HG02678 (cell line): ENCODE data around the gene AGBL5.
"Not testable (repeated sequence)": the region's sequence is repeated elsewhere in the genome, so short reads cannot be mapped to it uniquely, and the experiment has no call there.

Experiments
- ATAC-seq: cut with Tn5 transposase; IDR thresholded peaks from one replicate; pipeline ENCODE4 v1.9.1; 2021; ENCODE audit warnings: mild to moderate bottlenecking, moderate library complexity; ENCODE audit not compliant: unreplicated experiment

The AGBL5 gene

GRCh38 chr2:27051902-27052645, 606 bp downstream of the AGBL5 start:
- ATAC-seq: no peak

GRCh38 chr2:27053321-27053720, 1.9 kb downstream of the AGBL5 start:
- ATAC-seq: no peak

- no peak for ATAC-seq
These were observed 2.3 kb downstream of the AGBL5 start for GRCh38 chr2:27053776-27054175.

GRCh38 chr2:27054721-27055120, 3.3 kb downstream of the AGBL5 start:
- no peak for ATAC-seq

- no peak for ATAC-seq
These were observed 5.7 kb downstream of the AGBL5 start for GRCh38 chr2:27057184-27057583.

- ATAC-seq: no peak
These were observed 6.7 kb downstream of the AGBL5 start for GRCh38 chr2:27058210-27058609.

- no peak for ATAC-seq
These were observed 7.8 kb downstream of the AGBL5 start for GRCh38 chr2:27059141-27059820.

- ATAC-seq: no peak
These were observed 8.9 kb downstream of the AGBL5 start for GRCh38 chr2:27060323-27060722.

- no peak for ATAC-seq
These were observed 13.7 kb downstream of the AGBL5 start for GRCh38 chr2:27065128-27065527.

- no peak for ATAC-seq
These were observed 15.9 kb downstream of the AGBL5 start for GRCh38 chr2:27067385-27067784.

GRCh38 chr2:27069436-27069835, 18.0 kb downstream of the AGBL5 start:
- no peak for ATAC-seq

GRCh38 chr2:27069961-27070618, 18.6 kb downstream of the AGBL5 start:
- ATAC-seq: no peak

GRCh38 chr2:27070653-27071276, 19.3 kb downstream of the AGBL5 start:
- no peak for ATAC-seq

GRCh38 chr2:27071277-27071989, 20.0 kb downstream of the AGBL5 start, which contains the start of gene OST4:
TSS of gene OST4 (minus strand) at chr2:27071654.
- ATAC-seq: peak; percentile 90

GRCh38 chr2:27071990-27072830, 20.7 kb downstream of the AGBL5 start:
- peak; percentile 16 for ATAC-seq

GRCh38 chr2:27072920-27073319, 21.5 kb downstream of the AGBL5 start:
- no peak for ATAC-seq

GRCh38 chr2:27073782-27074181, 22.3 kb downstream of the AGBL5 start:
- no peak for ATAC-seq

GRCh38 chr2:27074738-27075565, 23.5 kb downstream of the AGBL5 start:
- no peak for ATAC-seq

GRCh38 chr2:27075566-27075871, 24.1 kb downstream of the AGBL5 start:
- ATAC-seq: not testable (repeated sequence)
